ENCODE results near the gene NAA10.

- no peak for TF ChIP-seq POLR2AphosphoS5 (IDR thresholded peaks at IDR 0.05)
- TF ChIP-seq POLR2A (IDR thresholded peaks at IDR 0.05): no peak
- TF ChIP-seq CTCF (IDR thresholded peaks at IDR 0.05): no peak
These were observed 33.4 kb upstream of the NAA10 start for GRCh38 chrX:153968255-153968654.
